ENCODE results near the gene PSMA5.

Gene PSMA5

DNA sequence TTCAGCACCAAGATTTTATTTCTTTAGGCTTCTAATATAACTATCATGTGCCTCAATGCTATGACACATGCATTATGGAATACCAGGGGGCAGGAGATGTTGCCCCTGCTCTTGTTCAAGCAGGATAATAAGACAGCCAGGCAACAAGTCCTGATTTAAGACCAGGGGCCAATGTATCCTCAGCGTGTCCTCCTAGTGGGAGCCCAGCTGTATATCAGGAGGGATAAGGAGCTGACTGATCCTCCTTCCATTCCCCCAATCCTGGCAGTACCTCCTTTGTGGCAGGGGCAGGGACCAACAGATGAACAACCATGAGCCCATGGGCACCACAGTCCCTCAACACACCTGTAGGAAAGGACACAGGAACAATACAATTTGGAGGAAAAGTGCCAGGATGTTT is 57.8 kb downstream of the PSMA5 start:
- no peak for DNase-seq (ENCODE audit: low read depth in 2 of 2)

DNA sequence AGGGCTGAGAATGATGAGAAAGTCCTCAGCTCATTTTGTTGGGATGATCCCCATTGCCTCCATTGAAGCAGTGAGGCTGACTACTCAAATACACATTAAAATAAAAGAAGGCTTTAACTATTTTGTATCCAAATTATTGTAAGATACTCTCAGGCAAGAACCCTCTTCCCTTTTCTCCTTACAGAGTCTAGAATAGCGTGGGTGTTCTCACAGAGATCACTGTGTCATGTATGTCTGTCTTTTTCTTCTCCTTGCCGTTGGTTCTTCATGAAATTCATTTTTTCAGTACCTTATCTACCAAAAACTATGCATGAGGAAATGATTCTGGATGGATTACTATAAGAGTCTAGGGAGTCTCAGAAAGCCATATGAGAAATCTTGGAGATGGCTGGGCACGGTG is 58.6 kb downstream of the PSMA5 start:
- no peak for DNase-seq (ENCODE audit: low read depth in 2 of 2)

DNA sequence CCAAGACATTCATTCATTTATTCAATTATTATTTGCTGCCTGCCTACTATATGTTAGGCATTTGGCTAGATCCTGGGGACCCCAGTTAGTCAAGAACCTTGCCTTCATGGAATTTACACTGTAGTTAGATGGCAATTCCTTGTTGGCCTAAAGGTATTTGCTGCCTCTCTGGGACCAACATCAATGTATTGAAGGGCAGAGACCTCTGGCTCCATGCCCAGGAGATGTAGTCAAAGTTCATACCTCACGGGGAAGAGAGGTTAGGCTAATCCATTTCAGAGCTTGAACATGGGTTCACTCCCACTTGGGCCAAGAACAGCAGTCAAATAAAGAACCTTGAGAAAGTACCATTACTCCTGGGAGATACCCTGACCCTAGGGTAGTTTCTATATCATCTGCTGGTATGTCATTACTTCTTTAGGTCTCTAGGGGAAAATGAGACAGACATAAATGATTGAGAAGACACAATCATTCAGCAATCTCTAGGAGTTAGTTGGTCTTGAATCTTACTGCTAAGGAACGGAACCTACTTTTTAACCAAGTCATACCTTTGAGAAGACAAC is 60.5 kb downstream of the PSMA5 start:
- DNase-seq (ENCODE audit: low read depth in 2 of 2), result no peak

DNA sequence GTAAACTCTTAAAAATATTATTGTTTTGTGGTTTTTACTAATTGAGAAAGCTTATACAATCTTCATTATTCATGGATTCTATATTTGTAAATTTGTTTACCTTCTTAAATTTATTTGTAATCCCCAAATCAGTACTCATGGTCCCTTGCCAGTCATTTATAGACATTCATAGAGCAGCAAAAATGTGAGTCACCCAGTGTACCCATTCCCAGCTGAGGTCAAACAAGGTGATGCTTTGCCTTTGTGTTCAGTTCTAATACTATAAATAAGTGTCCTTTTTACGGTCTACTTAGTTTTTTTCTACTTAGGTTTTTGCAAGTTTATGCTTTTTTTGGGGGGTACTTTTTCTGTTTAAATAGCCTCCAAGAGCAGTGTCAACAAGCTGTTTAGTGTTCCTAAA is 64.6 kb downstream of the PSMA5 start:
- no peak for DNase-seq (ENCODE audit: low read depth in 2 of 2)

DNA sequence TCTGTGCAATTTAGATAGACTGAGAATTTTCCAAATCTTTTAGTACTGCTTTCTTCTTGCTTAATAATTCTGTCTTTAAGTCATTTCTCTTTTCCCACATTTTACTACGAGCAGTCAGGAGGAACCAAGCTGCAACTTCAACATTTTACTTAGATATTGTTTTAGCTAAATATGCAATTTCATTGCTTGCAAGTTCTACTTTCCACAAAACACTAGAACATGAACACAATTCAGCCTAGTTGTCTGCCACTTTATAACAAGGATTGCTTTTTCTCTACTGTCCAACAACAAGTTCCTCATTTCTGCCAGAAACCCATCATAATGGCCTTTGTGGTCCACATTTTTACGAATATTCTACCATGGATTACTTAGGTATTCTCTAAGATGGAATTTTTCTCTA is 65.2 kb downstream of the PSMA5 start:
- DNase-seq (ENCODE audit: low read depth in 2 of 2), result no peak

DNA sequence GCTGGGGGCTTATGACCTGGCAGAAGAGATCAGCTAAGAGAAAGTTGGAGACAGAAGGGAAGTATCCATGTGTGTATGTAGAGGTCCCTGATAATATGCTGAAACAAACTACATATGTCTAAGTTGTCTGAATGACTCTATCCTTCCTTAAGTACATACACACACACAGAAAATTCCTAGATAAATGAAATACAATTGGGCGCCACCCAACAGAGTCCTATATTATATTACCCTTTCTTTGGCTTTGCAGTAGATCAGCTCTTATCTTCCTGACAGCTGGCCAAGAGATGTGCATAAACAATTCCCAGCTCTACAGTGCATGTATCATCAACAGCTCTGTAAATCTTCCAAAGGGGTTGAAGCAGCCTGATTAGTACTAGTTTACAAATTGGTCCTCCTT is 68.6 kb downstream of the PSMA5 start:
- no peak for DNase-seq (ENCODE audit: low read depth in 2 of 2)

DNA sequence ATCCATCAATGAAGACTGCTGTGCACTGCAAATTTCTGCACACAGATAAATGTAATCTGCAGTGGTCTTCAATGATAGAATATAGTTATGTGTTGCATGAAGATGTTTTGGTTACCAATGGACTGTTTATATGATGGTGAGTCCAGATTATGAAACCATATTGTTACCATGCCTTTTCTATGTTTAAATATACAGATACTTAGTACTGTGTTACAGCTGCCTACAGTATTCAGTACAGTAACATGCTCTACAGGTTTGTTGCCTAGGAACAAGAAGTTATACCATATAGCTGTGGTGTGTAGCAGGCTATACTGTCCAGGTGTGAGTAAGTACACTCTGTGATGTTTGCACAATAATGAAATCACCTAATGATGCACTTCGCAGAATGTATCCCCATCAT is 69.3 kb downstream of the PSMA5 start:
- no peak for DNase-seq (ENCODE audit: low read depth in 2 of 2)

DNA sequence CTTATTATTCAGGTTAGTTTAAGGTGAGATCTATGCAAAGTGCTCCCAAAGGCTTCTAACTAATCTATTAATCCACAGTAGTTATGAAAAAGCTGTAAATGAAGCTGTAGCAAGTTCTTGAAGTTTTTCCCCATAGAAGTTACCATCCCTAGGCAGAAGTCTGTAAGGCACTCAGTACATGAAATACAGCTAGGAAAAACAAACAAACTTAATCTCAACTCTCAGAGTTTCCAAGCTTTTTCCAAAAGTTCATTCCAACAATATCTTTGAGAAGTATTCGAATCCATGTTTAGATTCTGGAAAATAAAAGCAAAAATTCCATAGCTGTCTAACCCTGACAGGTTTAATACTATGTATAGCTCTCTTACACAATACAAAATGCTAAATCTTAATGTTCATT is 69.7 kb downstream of the PSMA5 start:
- no peak for DNase-seq (ENCODE audit: low read depth in 2 of 2)

DNA sequence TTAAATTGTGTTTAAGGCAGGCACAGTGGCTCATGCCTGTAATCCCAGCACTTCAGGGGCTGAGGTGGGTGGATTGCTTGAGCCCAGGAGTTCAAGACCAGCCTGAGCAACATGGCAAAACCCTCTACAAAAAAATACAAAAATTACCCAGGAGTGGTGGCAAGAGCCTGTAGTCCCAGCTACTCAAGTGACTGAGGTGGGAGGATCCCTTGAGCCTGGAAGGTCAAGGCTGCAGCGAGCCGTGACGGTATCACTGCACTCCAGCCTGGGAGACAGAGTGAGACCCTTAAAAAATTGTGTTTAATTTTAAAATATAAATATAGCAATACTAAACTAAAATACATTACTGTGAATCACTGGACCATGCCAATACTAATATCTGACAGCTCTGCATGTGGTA is 71.3 kb downstream of the PSMA5 start:
- DNase-seq (ENCODE audit: low read depth in 2 of 2), result no peak

DNA sequence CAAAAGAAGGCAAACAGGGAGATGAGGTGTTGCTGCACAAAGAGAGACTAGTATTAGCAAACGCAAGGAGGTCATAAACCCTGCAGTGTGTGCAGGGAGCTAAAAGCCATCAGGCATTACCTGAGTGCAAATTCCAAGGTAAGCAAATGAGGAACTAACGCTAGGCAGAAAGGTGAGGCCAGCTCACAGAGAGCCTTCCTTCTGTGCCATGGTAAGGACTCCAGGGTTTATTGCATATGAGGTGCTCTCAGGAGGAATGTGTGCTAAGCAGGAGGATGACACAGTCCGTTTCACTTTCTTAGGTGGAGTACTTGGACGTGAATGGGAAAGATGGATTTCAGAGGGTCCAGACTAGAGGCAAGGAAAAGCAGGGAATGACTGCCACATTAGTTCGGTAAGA is 74.8 kb downstream of the PSMA5 start:
- no peak for DNase-seq (ENCODE audit: low read depth in 2 of 2)

DNA sequence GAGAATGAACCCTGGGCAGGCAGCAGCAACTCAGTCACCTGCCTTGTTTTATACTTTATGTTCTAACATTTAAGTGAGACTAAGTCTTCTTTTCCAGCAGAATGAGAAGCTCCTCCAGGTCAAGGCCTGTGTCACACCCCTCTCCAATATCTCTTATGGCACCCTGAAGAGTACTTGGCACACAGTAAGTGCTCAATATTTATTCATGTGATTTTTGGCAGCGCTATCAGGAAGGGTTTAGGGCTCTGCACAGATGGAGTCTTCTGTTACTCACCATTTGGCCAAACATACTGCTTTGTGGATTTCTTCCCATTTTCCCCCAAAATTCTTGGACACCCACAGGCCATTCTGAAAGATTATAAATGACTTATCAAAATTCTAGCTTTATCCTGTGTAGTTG is 75.6 kb downstream of the PSMA5 start:
- DNase-seq (ENCODE audit: low read depth in 2 of 2), result no peak

DNA sequence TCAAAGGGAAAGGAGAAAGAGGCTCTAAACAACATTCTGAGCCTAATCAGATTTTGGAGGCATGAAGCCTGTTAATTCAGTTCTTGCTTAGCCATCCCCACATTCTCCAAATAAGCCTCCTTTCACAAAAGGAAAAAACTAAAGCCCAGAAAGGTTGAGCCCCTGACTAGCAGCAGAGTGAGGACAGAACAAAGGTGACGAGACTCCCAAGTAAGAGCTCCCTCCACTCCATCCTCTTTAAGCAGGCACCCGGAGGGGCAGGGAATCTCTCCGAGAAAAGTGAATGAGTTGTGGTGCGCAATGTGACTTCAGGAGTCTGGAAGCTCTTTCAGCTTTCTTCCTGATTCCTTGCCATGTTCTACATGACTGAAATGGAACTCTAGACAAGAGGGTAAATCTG is 76.1 kb downstream of the PSMA5 start:
- no peak for DNase-seq (ENCODE audit: low read depth in 2 of 2)

Measured in stimulated activated CD8-positive, alpha-beta memory T cell treated with anti-CD3 and anti-CD28 coated beads, Interleukin-2, amount 100 ng/mL, for 1 hour (primary cell).